Ramos (cell line): Measurements from ENCODE around the gene KRT82.
"Not testable (repeated sequence)": the region's sequence is repeated elsewhere in the genome, so short reads cannot be mapped to it uniquely, and the experiment has no call there.

Experiments used
- in situ Hi-C: fragments of 300-500 bp; cut with MboI; formaldehyde crosslinking; loops from one replicate; pipeline ENCODE4 v1.14.3; 2022; ENCODE audit warnings: low sequenced_read_pairs; ENCODE audit not compliant: unreplicated experiment

KRT82 gene

DNA sequence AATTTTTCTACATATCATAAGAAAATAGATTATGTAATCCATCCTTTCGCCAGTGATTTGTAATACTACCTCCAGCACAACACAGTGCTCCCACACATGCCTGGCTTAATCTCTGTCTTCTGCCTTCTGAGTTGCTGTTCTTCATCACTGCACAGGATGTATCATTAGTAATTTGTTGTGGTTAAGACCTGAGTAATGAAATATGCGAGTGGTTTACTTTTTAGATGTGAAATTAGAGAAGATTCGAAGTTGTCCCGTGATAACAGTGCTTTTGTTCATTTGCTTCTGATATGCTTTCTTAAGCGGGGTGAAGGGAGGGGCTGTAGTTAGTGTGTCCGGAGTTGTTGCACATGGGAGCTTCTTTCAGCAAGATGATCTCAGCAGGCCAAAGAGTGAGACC lies 56.9 kb downstream of the KRT82 start:
- in situ Hi-C loops: no loop called here

DNA sequence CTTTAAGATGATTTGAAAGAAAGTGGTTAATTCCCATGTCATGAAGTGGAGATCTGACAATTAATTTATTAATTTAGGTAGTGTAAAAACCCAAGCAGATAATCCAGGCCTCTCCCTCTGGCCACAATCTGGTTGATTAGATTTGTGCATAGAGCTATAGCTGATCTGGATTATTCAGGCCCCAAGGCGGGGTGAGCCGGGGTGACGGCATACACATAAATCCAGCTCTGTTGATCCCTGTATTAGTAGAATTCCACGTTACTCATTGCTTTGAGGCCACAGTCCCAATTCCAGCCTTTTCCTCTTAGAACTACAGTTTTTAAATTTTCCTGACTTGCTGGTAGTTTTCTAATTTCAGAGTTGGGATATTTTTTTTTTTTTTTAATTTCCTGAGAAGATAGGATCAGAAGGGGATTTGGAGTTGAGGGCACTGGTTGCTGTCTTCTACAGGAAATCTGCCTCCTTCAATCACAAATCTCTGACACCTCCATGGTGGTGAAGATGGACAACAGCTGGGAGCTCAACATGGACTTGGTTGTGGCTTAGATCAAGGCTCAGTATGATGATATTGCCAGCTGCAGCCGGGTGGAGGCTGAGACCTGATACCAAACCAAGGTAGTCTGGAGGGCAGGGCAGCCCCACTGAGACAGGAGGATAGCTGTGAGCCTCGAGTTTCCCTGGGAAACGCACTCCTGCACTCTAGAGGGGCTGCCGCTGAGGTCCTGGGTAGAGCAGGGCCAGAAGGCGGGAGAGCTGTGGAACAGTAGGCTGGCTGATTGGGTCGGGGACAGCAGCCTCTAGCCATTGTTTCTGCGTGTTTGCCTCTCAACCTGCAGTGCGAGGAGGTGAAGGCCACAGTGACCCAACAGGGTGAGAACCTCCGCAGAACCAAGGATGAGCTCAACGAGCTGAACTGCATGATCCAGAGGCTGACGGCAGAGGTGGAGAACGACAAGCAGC lies 58.3 kb downstream of the KRT82 start:
- in situ Hi-C loops: no loop called here

DNA sequence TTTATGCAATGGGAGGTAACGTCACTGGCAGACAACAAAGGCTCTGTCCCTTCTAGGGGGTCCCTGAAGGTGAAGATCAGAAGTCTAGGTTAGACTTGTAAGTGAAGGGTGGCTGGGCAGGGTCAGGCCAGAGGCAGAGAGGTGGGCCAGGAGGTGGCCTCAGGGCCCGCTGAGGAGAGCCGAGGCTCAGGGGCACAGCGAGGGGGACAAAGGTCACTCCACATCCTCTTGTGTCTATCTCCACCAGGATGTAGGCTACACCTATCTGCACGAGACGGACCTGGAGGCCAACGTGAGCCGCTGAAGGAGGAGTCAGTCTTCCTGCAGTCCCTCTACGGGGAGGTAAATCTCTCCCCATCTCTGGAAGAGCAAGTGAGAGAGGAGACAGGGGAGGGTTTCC lies 59.1 kb downstream of the KRT82 start:
- in situ Hi-C loops: no loop called here

DNA sequence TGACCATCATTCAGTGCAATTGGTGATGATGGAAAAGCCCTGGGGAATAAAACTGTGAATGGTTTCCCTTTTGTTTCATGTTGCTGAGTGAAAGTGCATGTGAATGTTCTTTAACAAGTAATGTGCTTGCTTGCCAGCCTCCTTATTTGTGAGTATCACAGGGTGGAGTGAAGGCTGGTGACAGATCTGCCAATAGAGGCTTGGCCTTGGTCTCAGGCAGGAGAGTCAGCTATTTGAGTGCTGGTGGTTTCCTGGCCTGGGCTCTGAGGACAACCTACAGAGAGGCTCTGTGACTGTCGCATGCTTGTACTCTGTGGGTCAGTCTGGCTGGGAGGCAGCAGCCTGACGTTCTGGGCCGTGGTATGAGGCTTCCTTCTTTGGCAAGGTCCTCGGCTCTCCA lies 59.5 kb downstream of the KRT82 start:
- in situ Hi-C loops: no loop called here

DNA sequence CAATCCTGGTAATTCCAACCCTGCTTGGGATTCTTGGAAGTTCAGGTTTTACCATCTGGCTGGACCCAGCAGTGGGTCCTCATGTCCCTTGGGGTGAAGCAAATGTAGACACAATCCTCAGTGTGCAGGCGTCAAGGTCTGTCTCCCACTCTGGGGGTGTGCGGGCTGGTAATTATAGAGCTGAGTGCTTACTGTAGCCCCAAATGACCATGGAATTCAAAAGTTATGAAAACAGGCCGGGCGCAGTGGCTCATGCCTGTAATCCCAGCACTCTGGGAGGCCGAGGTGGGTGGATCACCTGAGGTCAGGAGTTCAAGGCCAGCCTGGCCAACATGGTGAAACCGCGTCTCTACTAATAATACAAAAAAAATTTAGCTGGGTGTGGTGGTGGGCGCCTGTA lies 61.1 kb downstream of the KRT82 start:
- in situ Hi-C loops: not testable (repeated sequence)

DNA sequence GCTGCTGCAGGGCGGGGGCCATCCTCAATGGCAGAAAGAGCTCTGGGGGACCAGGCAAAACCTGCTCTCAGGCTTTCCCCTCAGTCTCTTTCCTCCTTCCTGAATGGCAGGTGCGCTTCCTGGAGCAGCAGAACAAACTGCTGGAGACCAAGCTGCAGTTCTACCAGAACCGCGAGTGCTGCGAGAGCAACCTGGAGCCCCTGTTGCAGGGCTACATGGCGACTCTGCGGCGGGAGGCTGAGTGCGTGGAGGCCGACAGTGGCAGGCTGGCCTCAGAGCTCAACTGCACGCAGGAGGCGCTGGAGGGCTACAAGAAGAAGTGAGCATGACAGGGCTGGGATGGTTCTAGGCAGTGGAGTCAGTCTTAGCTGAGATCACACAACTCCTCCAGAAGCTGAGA lies 62.0 kb downstream of the KRT82 start:
- in situ Hi-C loops: no loop called here
